Effector memory CD4-positive, alpha-beta T cell (primary cell): Measurements from ENCODE around the gene KLHL30.
"Not testable (repeated sequence)": the region's sequence is repeated elsewhere in the genome, so short reads cannot be mapped to it uniquely, and the experiment has no call there.

ENCODE experiments used
- DNase-seq, 3 donors: peaks; one replicate each; pipeline ENCODE4 v3.0.0-alpha.2; 2020
- H3K27ac ChIP-seq: 2 replicates; pipeline ENCODE4 v1.7.0; 2013; ENCODE audit warnings: mild to moderate bottlenecking, low read length, moderate library complexity; ENCODE audit not compliant: insufficient read depth, poor library complexity, severe bottlenecking
- H3K27me3 ChIP-seq: replicated peaks from 2 replicates; pipeline ENCODE4 v1.7.0; 2013; ENCODE audit warnings: mild to moderate bottlenecking, low read length; ENCODE audit not compliant: insufficient read depth, control insufficient read depth, poor library complexity, severe bottlenecking
- H3K36me3 ChIP-seq: 2 replicates; pipeline ENCODE4 v1.7.0; 2013; ENCODE audit warnings: mild to moderate bottlenecking, low read length, moderate library complexity; ENCODE audit not compliant: control insufficient read depth, insufficient read depth
- H3K4me1 ChIP-seq: 2 replicates; pipeline ENCODE4 v1.7.0; 2013; ENCODE audit warnings: low read length, mild to moderate bottlenecking; ENCODE audit not compliant: control insufficient read depth, insufficient read depth, poor library complexity, severe bottlenecking
- H3K4me3 ChIP-seq: 2 replicates; pipeline ENCODE4 v1.7.0; 2013; ENCODE audit warnings: low read length, low read depth, mild to moderate bottlenecking; ENCODE audit not compliant: insufficient read depth, poor library complexity, severe bottlenecking
- H3K9me3 ChIP-seq: 2 replicates; pipeline ENCODE4 v1.7.0; 2013; ENCODE audit warnings: mild to moderate bottlenecking, low read length, moderate library complexity; ENCODE audit not compliant: control insufficient read depth

Gene KLHL30

DNA sequence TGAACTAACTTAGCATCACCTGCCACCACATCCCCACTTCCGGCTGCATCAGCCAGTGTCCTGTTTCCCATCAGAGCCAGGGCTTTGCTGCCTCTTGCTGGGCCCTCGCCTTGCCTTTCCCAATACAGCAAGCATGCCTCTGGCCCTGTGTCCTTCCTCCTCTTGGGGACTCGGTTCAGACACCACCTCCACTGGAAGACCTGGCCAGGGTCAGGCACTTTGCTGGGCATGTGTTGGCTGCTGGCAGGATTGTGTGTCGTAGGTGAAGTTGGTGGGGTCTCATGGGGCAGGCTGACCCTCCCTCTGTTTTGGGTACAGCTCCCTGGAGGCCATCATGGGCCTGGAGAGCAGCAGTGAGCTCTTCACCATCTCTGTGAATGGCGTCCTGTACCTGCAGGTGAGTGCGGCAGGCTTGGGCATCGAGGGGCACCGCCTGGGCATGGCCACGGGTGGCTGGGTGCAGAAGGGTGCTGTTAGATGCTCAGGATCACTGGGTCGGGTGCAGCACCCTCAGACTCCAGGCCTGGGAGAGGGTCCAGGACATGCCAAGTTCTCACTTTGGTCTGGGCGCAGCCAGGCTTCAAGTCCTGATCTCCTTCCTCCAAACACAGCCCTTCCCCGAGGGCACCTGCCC lies 26.9 kb downstream of the KLHL30 start:
- no peak for DNase-seq
- no peak overlapping the region for H3K27ac ChIP-seq
- no peaks in the 10 kb centered on the region for H3K4me1 ChIP-seq

DNA sequence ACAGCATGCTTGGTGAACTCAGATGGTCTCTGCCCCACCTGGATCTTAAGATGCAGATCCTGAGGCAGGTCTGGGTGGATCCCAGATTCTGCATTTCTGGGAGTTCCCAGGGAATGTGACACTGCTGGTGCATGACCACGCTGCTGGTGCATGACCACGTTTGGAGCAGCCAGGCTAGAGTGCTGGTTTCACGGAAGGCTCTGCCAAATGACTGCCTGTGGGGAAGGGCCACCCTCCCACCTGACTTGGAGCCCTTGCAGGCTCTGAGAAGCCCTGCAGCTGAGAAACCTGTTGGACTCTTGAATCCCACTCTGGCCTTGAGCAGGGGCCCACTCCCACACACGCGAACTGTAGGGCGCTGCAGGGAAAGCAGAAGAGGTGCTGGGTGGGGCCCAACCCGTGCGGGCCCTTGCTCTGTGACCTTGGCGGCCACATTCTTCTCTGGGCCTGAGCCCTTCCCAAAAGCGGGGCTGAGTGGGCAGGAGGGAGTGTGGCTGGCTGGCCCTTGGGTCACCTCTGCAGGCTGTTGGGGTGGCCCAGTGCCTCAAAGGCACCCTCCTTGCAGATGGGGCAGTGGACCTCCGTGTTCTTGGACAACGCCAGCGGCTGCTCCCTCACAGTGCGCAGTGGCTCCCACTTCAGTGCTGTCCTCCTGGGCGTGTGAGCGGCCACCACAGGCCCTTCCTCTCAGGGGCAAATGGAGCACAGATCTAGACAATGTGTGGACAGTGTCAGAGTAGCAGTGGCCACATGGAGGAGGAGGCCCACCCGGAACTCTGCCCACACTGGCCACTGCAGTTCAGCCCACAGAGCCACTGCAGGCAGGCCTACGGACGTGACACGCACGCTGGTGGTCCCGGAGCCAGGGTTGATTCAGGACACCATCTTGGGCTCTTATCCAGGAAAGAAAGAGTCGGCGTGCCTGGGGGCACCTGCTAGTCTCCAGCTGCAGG lies 28.2 kb downstream of the KLHL30 start:
- Histone ChIP-seq H3K4me3 (no peak overlapping the region), H3K27me3 (no peaks in the 10 kb centered on the region), H3K36me3 (peaks cover 19% of the 10 kb centered on the region), H3K27ac (no peak overlapping the region), H3K9me3 (no peaks in the 10 kb centered on the region), H3K4me1 (no peaks in the 10 kb centered on the region)
- DNase-seq, result no peak

More for the DNA sequence above, 26.9 kb downstream of the KLHL30 start:
- peaks cover 13% of the 10 kb centered on the region for H3K36me3 ChIP-seq
- peaks cover 5% of the 10 kb centered on the region for H3K27me3 ChIP-seq
- no peak overlapping the region for H3K4me3 ChIP-seq
- H3K9me3 ChIP-seq, result no peaks in the 10 kb centered on the region

DNA sequence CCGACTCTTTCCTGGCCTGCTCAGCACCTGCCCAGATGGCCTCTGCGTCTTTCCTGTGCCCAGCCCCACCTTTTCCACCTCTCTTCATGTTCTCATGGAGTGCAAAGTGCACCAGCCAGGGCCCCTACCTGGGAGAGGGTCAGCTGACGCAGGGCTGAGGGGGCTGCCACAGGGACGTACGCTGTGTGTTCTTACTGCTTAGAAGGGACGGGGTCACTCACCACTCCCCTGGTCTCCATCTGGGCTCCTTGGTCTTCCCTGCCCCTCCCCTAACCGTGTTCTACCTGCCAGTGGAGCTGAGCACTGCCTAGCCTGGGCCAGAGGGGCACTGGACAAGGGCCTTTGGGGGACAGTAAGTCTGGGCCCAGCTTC lies 28.9 kb downstream of the KLHL30 start:
- peaks cover 21% of the 10 kb centered on the region for H3K36me3 ChIP-seq
- no peak overlapping the region for H3K27ac ChIP-seq
- DNase-seq, result no peak
- no peaks in the 10 kb centered on the region for H3K9me3 ChIP-seq
- H3K4me3 ChIP-seq, result no peak overlapping the region
- no peaks in the 10 kb centered on the region for H3K27me3 ChIP-seq
- H3K4me1 ChIP-seq, result no peaks in the 10 kb centered on the region

DNA sequence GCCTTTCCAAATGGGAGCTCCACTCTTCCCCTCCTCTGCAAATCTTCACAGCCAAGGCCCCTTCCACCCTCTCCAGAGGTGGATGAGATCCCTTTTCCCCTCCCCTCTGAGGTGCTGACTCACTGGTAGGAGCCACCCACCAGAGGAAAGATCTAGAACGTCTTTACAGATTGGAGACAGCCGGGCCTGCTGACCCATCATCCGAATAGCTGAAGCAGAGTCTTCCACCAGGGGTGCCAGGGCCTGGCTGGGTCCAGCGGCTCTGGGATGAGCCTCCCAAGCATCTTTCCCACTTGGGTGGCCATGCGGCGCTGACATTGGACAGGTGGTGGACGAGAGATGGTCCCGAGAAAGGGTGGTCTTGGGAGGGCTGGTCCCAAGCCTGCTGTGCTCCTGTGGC lies 29.3 kb downstream of the KLHL30 start:
- DNase-seq, result no peak
- Histone ChIP-seq H3K27me3 (no peaks in the 10 kb centered on the region), H3K4me1 (no peaks in the 10 kb centered on the region), H3K27ac (no peak overlapping the region), H3K4me3 (no peak overlapping the region), H3K9me3 (no peaks in the 10 kb centered on the region), H3K36me3 (peaks cover 26% of the 10 kb centered on the region)

DNA sequence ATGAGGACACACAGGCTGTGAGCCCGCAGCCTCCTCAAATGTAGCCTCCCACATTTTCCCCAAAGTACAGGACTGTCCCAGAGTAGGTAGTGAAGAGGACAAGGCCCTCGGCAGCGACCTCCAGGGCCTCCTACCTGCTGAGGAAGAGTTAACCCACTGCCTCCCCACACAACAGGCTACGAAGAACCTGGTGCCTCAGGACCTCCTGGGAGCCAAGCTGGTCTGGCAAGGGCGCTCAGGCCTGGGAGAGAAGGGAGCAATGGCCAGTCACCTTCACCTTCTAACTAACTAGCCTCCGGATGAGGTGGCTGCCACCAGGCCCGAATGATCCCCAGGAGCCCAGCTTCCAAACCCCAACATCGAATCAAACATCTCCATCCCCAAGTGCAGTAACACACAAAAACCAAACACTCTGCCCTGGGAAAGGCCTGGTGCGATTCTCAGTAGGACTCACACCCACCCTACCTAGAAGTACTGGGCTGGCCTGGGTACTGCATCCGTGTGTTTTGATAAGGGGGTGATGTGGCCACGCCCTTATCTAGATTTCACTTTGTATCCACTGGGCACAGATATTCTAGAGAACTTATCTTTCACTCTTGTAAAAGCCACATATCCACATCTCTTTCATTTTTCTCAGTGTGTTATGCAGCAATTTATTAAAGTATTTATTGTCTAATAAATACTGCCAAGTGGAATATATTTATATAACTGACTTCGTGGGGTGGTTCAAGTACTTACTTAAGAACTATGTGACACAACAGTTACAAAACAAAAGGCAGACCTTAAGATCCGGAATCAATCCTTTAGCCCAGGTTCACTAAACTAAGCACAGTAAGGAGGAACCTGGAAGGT lies 30.0 kb downstream of the KLHL30 start:
- H3K9me3 ChIP-seq, result no peaks in the 10 kb centered on the region
- H3K36me3 ChIP-seq, result peaks cover 32% of the 10 kb centered on the region
- H3K27me3 ChIP-seq, result no peaks in the 10 kb centered on the region
- no peak for DNase-seq
- no peaks in the 10 kb centered on the region for H3K4me1 ChIP-seq
- no peak overlapping the region for H3K4me3 ChIP-seq
- no peak overlapping the region for H3K27ac ChIP-seq

DNA sequence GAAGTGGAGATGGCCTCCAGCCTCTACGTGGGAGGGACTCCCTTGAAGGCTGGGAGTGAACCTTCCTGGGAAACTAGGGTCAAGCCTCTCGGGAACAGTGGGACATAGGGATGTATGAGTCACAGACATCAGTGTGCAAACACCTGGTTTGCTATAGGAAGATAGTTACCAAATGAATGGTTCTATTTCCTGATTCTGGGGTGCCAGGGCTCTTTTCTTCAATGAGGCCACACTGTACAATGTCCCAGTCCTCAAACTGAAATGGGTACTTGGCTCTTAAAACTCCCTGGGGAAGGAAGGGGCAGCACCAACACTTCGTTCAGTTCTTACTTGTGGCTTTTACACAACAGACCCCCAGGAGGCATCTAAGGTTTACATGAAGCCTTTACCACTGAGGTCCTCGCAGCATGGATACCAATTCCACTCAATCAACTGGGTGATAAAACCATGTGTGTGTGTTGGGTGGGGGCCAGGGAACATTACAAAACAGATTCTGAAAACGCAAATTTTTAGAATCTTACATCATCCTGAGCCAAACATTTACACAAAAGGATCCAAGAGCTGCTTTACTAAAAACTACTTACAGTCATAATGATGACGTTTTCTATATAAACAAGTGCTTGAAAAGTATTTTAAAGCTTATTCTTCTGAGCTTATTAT lies 30.7 kb downstream of the KLHL30 start:
- H3K9me3 ChIP-seq, result no peaks in the 10 kb centered on the region
- no peak overlapping the region for H3K4me3 ChIP-seq
- DNase-seq, result no peak
- peaks cover 37% of the 10 kb centered on the region for H3K36me3 ChIP-seq
- H3K4me1 ChIP-seq, result no peaks in the 10 kb centered on the region
- no peaks in the 10 kb centered on the region for H3K27me3 ChIP-seq
- no peak overlapping the region for H3K27ac ChIP-seq

DNA sequence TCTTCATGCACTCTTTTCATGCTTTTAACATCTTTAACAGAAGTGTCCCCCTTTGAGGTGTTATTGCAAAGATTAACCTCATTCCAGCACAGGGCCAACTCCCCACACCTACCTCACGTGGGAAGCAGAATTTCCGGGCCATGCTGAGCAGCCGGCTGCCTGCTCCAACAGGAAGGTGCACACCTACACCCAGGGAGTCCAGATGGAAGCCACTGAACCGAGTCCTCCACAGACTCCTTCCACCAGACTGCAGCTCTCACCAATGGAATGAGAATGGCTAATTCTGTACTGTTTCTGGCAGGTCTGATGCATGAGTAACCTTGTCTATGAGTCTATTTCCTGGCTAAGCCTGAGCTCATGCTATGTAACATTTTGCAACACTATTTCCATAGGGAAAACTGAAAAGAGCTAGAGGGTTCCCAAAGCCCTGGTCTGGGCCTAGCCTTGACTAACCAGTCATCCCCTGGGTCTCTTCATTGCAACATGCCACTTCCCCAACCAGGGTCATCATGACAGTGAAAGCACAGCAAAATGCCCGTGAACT lies 31.3 kb downstream of the KLHL30 start:
- no peaks in the 10 kb centered on the region for H3K4me1 ChIP-seq
- no peaks in the 10 kb centered on the region for H3K9me3 ChIP-seq
- no peak overlapping the region for H3K4me3 ChIP-seq
- H3K36me3 ChIP-seq, result peaks cover 43% of the 10 kb centered on the region
- H3K27ac ChIP-seq, result no peak overlapping the region
- H3K27me3 ChIP-seq, result no peaks in the 10 kb centered on the region
- DNase-seq, result no peak

DNA sequence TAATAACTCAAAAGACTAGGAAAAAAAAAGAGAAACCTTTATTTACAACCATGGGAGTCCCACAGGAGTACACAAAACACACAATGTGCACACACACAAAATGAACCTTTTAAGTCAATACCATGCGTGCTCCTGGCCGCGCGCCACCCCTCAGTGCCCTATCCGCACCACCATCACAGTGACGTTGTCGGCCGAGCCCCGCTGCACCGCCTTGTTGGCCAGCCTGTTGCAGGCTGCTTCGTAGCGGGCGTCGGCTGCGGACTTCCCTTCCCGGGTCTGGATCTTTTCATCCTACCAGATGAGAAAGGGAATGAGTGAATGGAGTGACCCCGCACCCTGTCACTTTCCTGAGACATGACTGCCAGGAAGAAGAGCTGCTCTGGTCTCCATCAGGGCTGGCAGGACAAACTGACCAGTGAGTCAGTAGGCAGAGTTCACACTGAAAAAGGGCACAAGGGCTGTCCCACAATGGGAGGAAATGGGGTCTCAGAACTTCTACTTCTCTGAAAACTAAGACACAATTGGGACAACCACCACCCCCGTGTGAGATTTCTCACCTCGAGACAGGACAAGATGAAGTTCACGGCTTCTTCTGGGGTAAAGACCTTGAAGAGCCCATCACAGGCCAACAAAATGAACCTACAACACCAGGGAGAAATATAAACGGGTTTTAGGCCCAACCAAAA lies 32.1 kb downstream of the KLHL30 start:
- no peaks in the 10 kb centered on the region for H3K4me1 ChIP-seq

DNA sequence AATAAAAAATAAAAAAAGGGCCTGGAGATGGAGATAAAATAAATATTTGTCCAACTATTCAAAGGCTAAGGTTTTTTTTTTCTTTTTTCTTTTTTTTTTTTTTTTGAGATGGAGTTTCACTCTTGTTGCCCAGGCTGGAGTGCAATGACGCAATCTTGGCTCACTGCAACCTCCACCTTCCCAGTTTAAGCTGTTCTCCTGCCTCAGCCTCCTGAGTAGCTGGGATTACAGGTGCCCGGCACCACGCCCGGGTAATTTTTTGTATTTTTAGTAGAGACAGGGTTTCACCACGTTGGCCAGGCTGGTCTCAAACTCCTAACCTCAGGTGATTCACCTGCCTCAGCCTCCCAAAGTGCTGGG lies 32.6 kb downstream of the KLHL30 start:
- not testable (repeated sequence) for H3K4me1 ChIP-seq, DNase-seq, H3K4me3 ChIP-seq, H3K27me3 ChIP-seq, H3K27ac ChIP-seq, H3K9me3 ChIP-seq
- peaks cover 52% of the 10 kb centered on the region for H3K36me3 ChIP-seq

More for the DNA sequence above, 32.1 kb downstream of the KLHL30 start:
- H3K36me3 ChIP-seq, result peaks cover 50% of the 10 kb centered on the region
- no peak for DNase-seq
- no peak overlapping the region for H3K27ac ChIP-seq
- no peak overlapping the region for H3K4me3 ChIP-seq
- H3K27me3 ChIP-seq, result no peaks in the 10 kb centered on the region
- H3K9me3 ChIP-seq, result no peaks in the 10 kb centered on the region
